Daoy (cell line): ENCODE data around the gene PRKAB2. TPM values are rescaled to one million over a fixed set of nuclear protein-coding genes. Genes with fewer than 3 reads are reported as not detected.
"Not testable (repeated sequence)": the region's sequence is repeated elsewhere in the genome, so short reads cannot be mapped to it uniquely, and the experiment has no call there.

Experiments
- DNase-seq: peaks from one replicate; pipeline ENCODE4 v3.0.0-alpha.2; 2015; ENCODE audit warnings: low read depth
- total RNA-seq: library from RNA; depleted of rRNA; stranded (reverse); fragments of >200 nt; shearing (Covaris generic); gene quantifications from 2 replicates; pipeline ENCODE4 v1.2.3, GENCODE V29; 2014; rRNA removed

PRKAB2 gene, protein sequence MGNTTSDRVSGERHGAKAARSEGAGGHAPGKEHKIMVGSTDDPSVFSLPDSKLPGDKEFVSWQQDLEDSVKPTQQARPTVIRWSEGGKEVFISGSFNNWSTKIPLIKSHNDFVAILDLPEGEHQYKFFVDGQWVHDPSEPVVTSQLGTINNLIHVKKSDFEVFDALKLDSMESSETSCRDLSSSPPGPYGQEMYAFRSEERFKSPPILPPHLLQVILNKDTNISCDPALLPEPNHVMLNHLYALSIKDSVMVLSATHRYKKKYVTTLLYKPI
- 12.9 and 15.9 TPM in 2 replicates for total RNA-seq

GRCh38 chr1:147172168-147173016 is at the start of gene PRKAB2:
TSS of gene PRKAB2 (minus strand) at chr1:147172470. CDS start at chr1:147172144, 326 bp downstream.
- peak; percentile 97 for DNase-seq

DNA sequence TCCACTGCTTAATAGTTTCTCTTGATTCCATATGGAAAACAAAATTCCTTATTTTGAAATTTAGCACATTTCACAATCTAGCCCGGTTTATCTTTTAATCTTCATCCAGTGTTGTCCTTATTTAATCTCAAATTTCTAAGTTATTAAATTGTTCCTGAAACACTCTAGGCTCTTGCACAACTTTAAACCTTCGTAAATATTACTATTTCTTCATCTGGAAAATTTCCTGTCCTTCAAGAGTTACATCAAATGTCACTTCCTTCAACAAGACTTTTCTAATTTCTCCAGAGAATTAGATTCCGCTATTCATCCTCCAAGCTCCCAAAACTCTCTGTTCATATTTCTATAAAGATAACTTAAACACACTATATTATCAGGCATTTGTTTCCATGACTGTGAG is 46.3 kb upstream of the PRKAB2 start:
- DNase-seq = no peak

GRCh38 chr1:147217141-147217540 is 44.9 kb upstream of the PRKAB2 start:
- no peak for DNase-seq

DNA sequence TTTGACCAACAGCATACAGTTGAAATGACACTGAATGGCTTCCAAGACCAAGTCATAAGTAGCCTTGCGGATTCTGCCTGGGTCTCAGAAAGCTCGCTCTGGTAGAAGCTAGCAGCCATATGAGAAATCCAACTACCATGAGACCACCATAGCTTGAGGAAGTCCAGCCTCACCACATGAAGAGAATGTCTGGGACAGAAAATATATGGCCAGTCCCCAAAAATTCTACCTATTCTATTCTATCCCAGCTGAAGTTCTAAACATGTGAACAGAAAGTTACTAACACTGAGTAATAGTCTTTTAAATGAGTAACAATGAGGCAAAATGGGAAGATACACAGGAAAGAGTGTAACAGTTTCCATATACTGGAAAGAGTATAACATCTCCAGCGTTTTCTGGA is 43.9 kb upstream of the PRKAB2 start:
- DNase-seq = no peak

DNA sequence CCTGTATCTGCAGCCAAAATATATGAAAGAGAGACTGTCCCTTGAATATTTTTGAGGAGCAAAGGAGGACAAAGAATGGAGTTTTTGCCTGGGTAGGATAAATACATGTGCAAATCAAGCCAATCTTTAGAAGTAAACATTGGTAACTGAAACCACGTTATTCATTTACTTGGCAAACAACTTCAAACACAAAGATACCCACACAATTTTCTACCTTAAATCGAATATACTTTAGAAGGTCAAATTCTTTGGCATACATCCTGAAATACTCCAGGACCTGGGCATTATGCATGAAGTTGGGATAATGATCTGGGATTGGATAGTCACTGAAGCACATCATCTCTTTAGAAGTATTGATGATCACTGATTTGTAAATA is 43.3 kb upstream of the PRKAB2 start:
- DNase-seq = no peak

DNA sequence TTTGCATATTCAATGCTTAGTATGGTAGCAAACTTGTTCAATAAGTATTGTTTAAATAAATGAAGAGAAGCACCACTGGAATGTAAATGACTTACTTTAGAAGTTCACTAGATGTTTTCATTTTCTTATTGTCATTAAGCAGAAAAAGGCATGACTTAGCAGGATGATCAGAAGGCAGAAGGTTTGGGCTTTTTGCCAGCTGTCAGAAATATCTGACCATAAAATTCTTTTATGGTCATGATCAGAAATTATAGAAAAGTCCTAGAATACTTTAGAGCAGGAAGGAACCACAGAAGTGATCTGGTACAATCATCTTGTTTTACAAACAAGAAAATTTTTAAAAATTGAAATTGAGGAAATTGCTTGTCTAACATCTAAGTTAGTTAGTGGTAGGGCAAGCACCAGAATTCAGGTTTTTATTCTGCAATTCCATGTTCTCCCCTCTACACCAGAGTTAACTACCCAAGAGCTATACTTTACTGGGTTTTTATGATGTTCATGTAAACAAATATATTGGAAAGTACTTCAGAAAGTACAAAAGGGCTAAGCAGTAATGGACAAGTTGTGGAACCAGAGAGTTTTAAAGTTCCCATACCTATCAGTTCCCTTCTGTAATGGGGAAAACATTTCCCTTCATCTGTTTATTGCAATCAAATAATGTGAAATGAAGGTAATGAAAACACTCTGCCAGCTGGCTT is 42.7 kb upstream of the PRKAB2 start:
- DNase-seq = no peak

GRCh38 chr1:147214325-147214724 is 42.1 kb upstream of the PRKAB2 start:
- DNase-seq = no peak

- DNase-seq = no peak
Observed at GRCh38 chr1:147213271-147213670, 41.0 kb upstream of the PRKAB2 start.

- DNase-seq = no peak
Observed at GRCh38 chr1:147211577-147211976, 39.3 kb upstream of the PRKAB2 start.

DNA sequence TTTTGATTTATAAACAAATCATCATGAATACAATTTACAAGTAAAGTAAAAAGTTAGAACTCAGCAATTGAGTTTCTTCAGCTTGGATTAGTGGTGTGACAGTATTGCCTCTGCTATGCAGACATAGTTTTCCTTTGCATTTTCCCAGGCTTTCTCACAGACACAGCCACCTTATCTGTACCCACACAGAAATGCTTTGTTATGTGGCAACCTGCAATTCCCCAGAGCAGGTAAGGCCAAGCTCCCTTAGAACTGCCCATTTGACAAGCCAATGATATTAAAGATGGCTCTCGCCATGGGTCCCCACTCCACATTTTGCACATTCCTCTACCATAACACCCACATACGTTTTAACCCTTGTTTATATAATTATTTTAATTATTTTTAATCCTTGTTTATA is 38.7 kb upstream of the PRKAB2 start:
- no peak for DNase-seq

GRCh38 chr1:147209825-147210821 is 37.9 kb upstream of the PRKAB2 start:
- DNase-seq = no peak

DNA sequence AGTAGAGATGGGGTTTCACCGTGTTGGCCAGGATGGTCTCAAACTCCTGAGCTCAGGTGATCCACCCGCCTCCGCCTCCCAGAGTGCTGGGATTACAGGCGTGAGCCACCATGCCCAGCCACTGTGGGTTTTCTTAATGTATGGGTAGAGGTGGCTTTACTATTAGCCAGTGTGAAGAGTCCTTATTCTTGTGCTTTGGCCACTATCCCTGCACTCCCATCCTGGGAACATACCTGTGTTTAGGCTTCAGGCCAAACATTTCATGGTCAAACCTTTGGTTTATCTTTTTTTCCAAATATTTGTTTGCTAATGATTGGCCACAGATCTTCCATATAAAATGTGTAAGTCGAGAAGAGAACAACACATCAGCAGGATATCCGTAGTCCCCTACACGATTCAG is 36.3 kb upstream of the PRKAB2 start:
- no peak for DNase-seq

- no peak for DNase-seq
Observed at GRCh38 chr1:147207192-147207591, 34.9 kb upstream of the PRKAB2 start.

GRCh38 chr1:147204080-147204479 is 31.8 kb upstream of the PRKAB2 start:
- no peak for DNase-seq

DNA sequence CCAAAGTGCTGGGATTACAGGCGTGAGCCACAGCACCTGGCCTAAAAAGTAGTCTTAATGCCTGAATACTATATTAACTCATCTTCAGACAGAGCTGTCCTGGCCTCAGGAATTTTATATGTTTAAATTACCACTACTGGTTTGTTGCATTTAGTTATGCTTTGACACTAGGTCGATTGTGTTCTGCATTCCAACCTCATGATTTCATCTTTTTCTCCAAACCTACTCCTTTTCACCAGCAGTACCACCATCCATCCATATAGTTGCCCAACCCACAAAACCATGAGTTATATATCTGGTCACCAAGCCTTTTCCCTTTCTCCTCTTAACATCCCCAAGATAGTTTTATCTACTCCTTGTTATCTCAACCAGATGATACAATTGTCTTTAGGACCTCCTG is 30.3 kb upstream of the PRKAB2 start:
- no peak for DNase-seq

- DNase-seq = no peak
Observed at GRCh38 chr1:147201786-147202185, 29.5 kb upstream of the PRKAB2 start.

DNA sequence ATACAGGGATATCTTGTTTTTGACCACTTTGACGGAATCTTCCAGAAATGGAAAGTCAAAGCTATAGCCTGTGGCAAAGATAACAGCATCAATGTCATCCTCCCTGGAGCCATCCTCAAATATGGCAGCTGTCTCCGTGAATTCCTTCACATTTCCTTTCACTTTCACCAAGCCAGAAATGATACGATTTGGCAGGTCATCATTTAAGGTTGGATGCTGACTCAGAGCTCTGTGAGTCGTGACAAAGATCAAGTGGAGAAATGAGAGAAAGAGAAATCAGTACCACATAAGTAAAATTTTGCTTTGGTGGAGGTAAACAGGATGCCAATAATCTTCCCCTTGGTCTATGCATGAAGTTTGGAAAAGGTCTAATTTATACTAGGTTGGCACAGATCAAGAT is 29.0 kb upstream of the PRKAB2 start:
- DNase-seq = peak; percentile 39

DNA sequence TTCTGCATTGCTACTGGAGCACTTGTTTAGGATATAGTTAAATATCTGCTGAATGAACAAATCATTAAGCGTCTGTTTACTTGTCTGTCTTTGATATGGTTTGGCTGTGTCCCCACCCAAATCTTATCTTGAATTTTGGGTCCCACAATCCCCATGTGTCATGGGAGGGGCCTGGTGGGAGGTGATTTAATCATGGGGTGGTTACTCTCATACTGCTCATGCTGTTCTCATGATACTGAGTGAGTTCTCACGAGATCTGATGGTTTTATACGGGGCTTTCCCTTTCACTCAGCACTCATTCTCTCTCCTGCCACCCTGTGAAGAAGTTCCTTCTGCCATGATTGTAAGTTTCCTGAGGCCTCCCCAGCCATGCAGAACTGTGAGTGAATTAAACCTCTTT is 25.1 kb upstream of the PRKAB2 start:
- DNase-seq = not testable (repeated sequence)

GRCh38 chr1:147189514-147189913 is 17.2 kb upstream of the PRKAB2 start:
- DNase-seq = no peak

- no peak for DNase-seq
Observed at GRCh38 chr1:147185432-147185831, 13.2 kb upstream of the PRKAB2 start.

GRCh38 chr1:147177611-147178380 is 5.5 kb upstream of the PRKAB2 start:
- DNase-seq = no peak
